GM23338 (cell line): ENCODE results near the gene RTN3. TPM values are rescaled to one million over a fixed set of nuclear protein-coding genes. Genes with fewer than 3 reads are reported as not detected.

Experiments
- ATAC-seq: fragments of 200-7000 bp; cut with Tn5 transposase; 3 replicates; pipeline ENCODE4 v1.9.1; 2020
- DNase-seq: peaks from one replicate; pipeline ENCODE4 v3.0.0-alpha.2; 2015; ENCODE audit warnings: low spot score
- H2AFZ ChIP-seq: fragments of 200-600 bp; sonication (generic); 2 replicates; pipeline ENCODE4 v1.8.0; 2016; ENCODE audit warnings: antibody characterized with exemption, mild to moderate bottlenecking, moderate library complexity
- H3F3A ChIP-seq: fragments of 200-600 bp; sonication (generic); replicated peaks from 2 replicates; pipeline ENCODE4 v1.8.0; 2017; ENCODE audit warnings: antibody characterized with exemption, mixed run types, low read depth
- H3K27ac ChIP-seq: fragments of 200-600 bp; sonication (generic); 2 replicates; pipeline ENCODE4 v1.6.1; 2016; ENCODE audit warnings: low read depth
- H3K27me3 ChIP-seq: fragments of 200-600 bp; sonication (generic); 2 replicates; pipeline ENCODE4 v1.8.0; 2016; ENCODE audit warnings: mild to moderate bottlenecking, mixed run types, moderate library complexity; ENCODE audit not compliant: insufficient read depth
- H3K36me3 ChIP-seq: fragments of 200-600 bp; sonication (generic); 2 replicates; pipeline ENCODE4 v1.8.0; 2016; ENCODE audit warnings: mild to moderate bottlenecking; ENCODE audit not compliant: insufficient read depth
- H3K4me1 ChIP-seq: fragments of 200-600 bp; sonication (generic); 2 replicates; pipeline ENCODE4 v1.8.0; 2016; ENCODE audit warnings: mild to moderate bottlenecking, moderate library complexity; ENCODE audit not compliant: insufficient read depth
- H3K4me2 ChIP-seq: fragments of 200-600 bp; sonication (generic); 2 replicates; pipeline ENCODE4 v1.7.1; 2017; ENCODE audit warnings: mixed run types
- H3K4me3 ChIP-seq: fragments of 200-600 bp; sonication (generic); 2 replicates; pipeline ENCODE4 v1.6.1; 2016; ENCODE audit warnings: mixed run types
- H3K79me2 ChIP-seq: fragments of 200-600 bp; sonication (generic); replicated peaks from 2 replicates; pipeline ENCODE4 v1.8.0; 2017; ENCODE audit warnings: mild to moderate bottlenecking; ENCODE audit not compliant: insufficient read depth
- H3K9me2 ChIP-seq: fragments of 200-600 bp; sonication (generic); 2 replicates; pipeline ENCODE4 v1.8.0; 2017; ENCODE audit not compliant: insufficient read depth
- H4K20me1 ChIP-seq: fragments of 200-600 bp; sonication (generic); replicated peaks from 2 replicates; pipeline ENCODE4 v1.8.0; 2017; ENCODE audit warnings: mild to moderate bottlenecking; ENCODE audit not compliant: insufficient read depth
- H3K27ac Mint-ChIP-seq: 2 replicates; pipeline ENCODE4 v1.8.0; 2020; ENCODE audit warnings: inconsistent platforms, mild to moderate bottlenecking, moderate library complexity, mixed read lengths
- H3K27me3 Mint-ChIP-seq: 3 replicates; pipeline ENCODE4 v1.8.0; 2022; ENCODE audit warnings: low read depth, mild to moderate bottlenecking, moderate library complexity, mixed read lengths, inconsistent platforms; ENCODE audit not compliant: insufficient read depth, poor library complexity
- H3K36me3 Mint-ChIP-seq: 3 replicates; pipeline ENCODE4 v1.8.0; 2021; ENCODE audit warnings: low read depth, mild to moderate bottlenecking, inconsistent platforms, moderate library complexity, mixed read lengths
- H3K4me1 Mint-ChIP-seq: 3 replicates; pipeline ENCODE4 v1.8.0; 2020; ENCODE audit warnings: mild to moderate bottlenecking, inconsistent platforms, mixed read lengths
- H3K4me3 Mint-ChIP-seq: 3 replicates; pipeline ENCODE4 v1.8.0; 2021; ENCODE audit warnings: moderate library complexity, mild to moderate bottlenecking, inconsistent platforms, mixed read lengths
- H3K9me3 Mint-ChIP-seq: 3 replicates; pipeline ENCODE4 v1.8.0; 2020; ENCODE audit warnings: moderate library complexity, mild to moderate bottlenecking, inconsistent platforms, mixed read lengths
- CREB1 ChIP-seq: fragments of 250-450 bp; sonication (Bioruptor Pico); IDR thresholded peaks from 2 replicates; pipeline ENCODE4 v1.5.0; 2020; ENCODE audit warnings: low read depth, mild to moderate bottlenecking, moderate library complexity
- CTCF ChIP-seq, 2 experiments: fragments of 200-600 bp in 1 of 2; sonication (generic) in 1 of 2; conservative IDR thresholded peaks; 2 replicates each; pipeline versions ENCODE4 v1.5.1 to v1.6.1; 2016 to 2017; ENCODE audit warnings: antibody characterized with exemption in 2 of 2, low read depth in 2 of 2, mild to moderate bottlenecking in 2 of 2, moderate library complexity in 1 of 2
- ETS1 ChIP-seq: IDR thresholded peaks from 2 replicates; pipeline ENCODE4 v1.6.1; 2016; ENCODE audit warnings: antibody characterized with exemption
- EZH2 ChIP-seq: fragments of 200-600 bp; sonication (generic); IDR thresholded peaks from one replicate; pipeline ENCODE4 v1.8.0; 2017; ENCODE audit warnings: antibody characterized with exemption, mild to moderate bottlenecking, low read depth; ENCODE audit not compliant: unreplicated experiment
- EZH2phosphoT487 ChIP-seq: fragments of 200-600 bp; sonication (generic); IDR thresholded peaks from one replicate; pipeline ENCODE4 v1.8.1; 2018; ENCODE audit warnings: antibody characterized with exemption; ENCODE audit not compliant: unreplicated experiment
- JUNB ChIP-seq: IDR thresholded peaks from one replicate; pipeline ENCODE4 v1.6.1; 2016; ENCODE audit warnings: antibody characterized with exemption; ENCODE audit not compliant: unreplicated experiment
- NANOG ChIP-seq: IDR thresholded peaks from 2 replicates; pipeline ENCODE4 v1.6.1; 2016; ENCODE audit warnings: antibody characterized with exemption, borderline replicate concordance
- POLR2AphosphoS5 ChIP-seq: IDR thresholded peaks from 2 replicates; pipeline ENCODE4 v1.6.1; 2016; ENCODE audit warnings: antibody characterized with exemption, low read depth
- REST ChIP-seq: IDR thresholded peaks from one replicate; pipeline ENCODE4 v1.6.1; 2018; ENCODE audit warnings: antibody characterized with exemption; ENCODE audit not compliant: unreplicated experiment
- STAT1 ChIP-seq: IDR thresholded peaks from one replicate; pipeline ENCODE4 v1.6.1; 2016; ENCODE audit warnings: antibody characterized with exemption; ENCODE audit not compliant: unreplicated experiment
- ZNF114 ChIP-seq: fragments of 250-450 bp; sonication (Bioruptor Pico); IDR thresholded peaks from 2 replicates; pipeline ENCODE4 v1.5.0; 2020; ENCODE audit warnings: mild to moderate bottlenecking, moderate library complexity
- ZNF331 ChIP-seq: fragments of 250-450 bp; sonication (Bioruptor Pico); IDR thresholded peaks from 2 replicates; pipeline ENCODE4 v1.5.0; 2020; ENCODE audit warnings: low read depth, mild to moderate bottlenecking, moderate library complexity
- ZNF462 ChIP-seq: fragments of 250-450 bp; sonication (Bioruptor Pico); IDR thresholded peaks from 2 replicates; pipeline ENCODE4 v1.5.0; 2020; ENCODE audit warnings: mild to moderate bottlenecking, moderate library complexity
- polyA plus RNA-seq: library from polyadenylated mRNA; unstranded; fragments of >200 nt; fragmentation: Nextera tagmentation; extraction: Ambion mirVana; gene quantifications from 2 replicates; pipeline ENCODE4 v1.2.1, GENCODE V29; 2016
- total RNA-seq: library from RNA; depleted of rRNA; stranded (reverse); fragments of >200 nt; shearing (Covaris generic); gene quantifications from 2 replicates; pipeline ENCODE4 v1.2.3, GENCODE V29; 2014

RTN3 gene
- total and polyA plus RNA-seq, 2 experiments from 2014 or later: 138 to 162 TPM

GRCh38 chr11:63671322-63672155 lies 9.8 kb upstream of the RTN3 start, which contains the start of gene ATL3:
TSS of gene ATL3 (minus strand) at chr11:63671376. CDS start at chr11:63671335, 41 bp downstream.
- Histone ChIP-seq H3K79me2 (peaks cover 38% of the 10 kb centered on the region), H3K4me3 (peak within 1 kb of the TSS; percentile 54), H3K27ac (no peak within 1 kb of the TSS), H2AFZ (peak within 1 kb of the TSS; percentile 90), H4K20me1 (peaks cover 25% of the 10 kb centered on the region), H3K36me3 (no peaks in the 10 kb centered on the region), H3K4me2 (peak within 1 kb of the TSS; percentile 84), H3K9me2 (no peaks in the 10 kb centered on the region), H3K4me1 (peaks cover 11% of the 10 kb centered on the region; the same call in 1 of the 2 replicates), H3K27me3 (no peaks in the 10 kb centered on the region), H3F3A (peaks cover 3% of the 10 kb centered on the region)
- ATAC-seq (peak; percentile 96), DNase-seq (peak; percentile 99)
- Mint-ChIP-seq H3K9me3 (peaks cover 11% of the 10 kb centered on the region), H3K27ac (no peak within 1 kb of the TSS), H3K36me3 (peaks cover 2% of the 10 kb centered on the region; the same call in 2 of the 3 replicates), H3K4me3 (peak within 1 kb of the TSS; percentile 73), H3K4me1 (peaks cover 15% of the 10 kb centered on the region), H3K27me3 (peaks cover 15% of the 10 kb centered on the region)
- no peak for TF ChIP-seq EZH2phosphoT487
- TF ChIP-seq EZH2: no peak
- TF ChIP-seq CTCF (conservative IDR thresholded peaks at IDR 0.05; ENCODE audit: low read depth in 2 of 2): 0 out of 4 replicates have a peak, but pooled peaks of 1 of the 2 experiments have one; percentile 1
- no peak for TF ChIP-seq ZNF462
- 0 out of 2 replicates have a peak, but pooled peaks have one; percentile 59 for TF ChIP-seq ZNF114 (CRISPR knock-in tag)
- TF ChIP-seq ETS1: peak; percentile 85
- TF ChIP-seq NANOG: no peak
- TF ChIP-seq JUNB: no peak
- no peak for TF ChIP-seq STAT1
- TF ChIP-seq CREB1 (CRISPR knock-in tag): peak; percentile 67
- no peak for TF ChIP-seq REST
- peak; percentile 50 for TF ChIP-seq POLR2AphosphoS5
- TF ChIP-seq ZNF331: no peak
